ENCODE results near the gene RGL1. TPM values are rescaled to one million over a fixed set of nuclear protein-coding genes. Genes with fewer than 3 reads are reported as not detected.

The RGL1 gene
- total and polyA plus RNA-seq, 9 of the 15 experiments (the other 6 are each of a cell fraction or from before 2014, with no cell fraction given), result under 0.01 to 0.07 (median 0.04) TPM

DNA sequence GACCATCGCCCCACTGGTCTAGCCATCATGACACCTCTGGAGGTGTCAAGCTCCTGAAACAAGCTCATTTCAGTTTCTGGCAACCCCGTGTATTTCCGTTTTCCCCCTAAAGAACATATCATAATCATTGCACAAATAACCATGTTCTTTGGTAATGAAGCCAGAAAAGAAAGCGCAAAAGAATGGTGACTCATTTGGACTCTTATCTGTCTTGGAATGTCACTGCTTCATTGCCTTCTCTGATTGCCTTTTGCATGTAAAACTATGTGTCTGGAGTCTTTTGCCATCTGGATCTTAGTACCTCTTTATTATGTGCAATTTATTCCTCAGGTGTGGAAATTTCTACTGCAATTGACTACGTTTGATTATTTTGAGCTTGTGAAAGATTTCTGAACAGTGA lies 122.1 kb downstream of the RGL1 start (continued):
- TF ChIP-seq, protein P1, sequence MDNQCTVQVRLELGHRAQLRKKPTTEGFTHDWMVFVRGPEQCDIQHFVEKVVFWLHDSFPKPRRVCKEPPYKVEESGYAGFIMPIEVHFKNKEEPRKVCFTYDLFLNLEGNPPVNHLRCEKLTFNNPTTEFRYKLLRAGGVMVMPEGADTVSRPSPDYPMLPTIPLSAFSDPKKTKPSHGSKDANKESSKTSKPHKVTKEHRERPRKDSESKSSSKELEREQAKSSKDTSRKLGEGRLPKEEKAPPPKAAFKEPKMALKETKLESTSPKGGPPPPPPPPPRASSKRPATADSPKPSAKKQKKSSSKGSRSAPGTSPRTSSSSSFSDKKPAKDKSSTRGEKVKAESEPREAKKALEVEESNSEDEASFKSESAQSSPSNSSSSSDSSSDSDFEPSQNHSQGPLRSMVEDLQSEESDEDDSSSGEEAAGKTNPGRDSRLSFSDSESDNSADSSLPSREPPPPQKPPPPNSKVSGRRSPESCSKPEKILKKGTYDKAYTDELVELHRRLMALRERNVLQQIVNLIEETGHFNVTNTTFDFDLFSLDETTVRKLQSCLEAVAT (IDR thresholded peaks at IDR 0.05), result no peak
- no peak for TF ChIP-seq ZNF146 (CRISPR knock-in tag; IDR thresholded peaks at IDR 0.05; ENCODE audit: unreplicated experiment)
- no peak for TF ChIP-seq DDX20 (tag; IDR thresholded peaks at IDR 0.05; ENCODE audit: low read depth)
- TF ChIP-seq PHTF2 (CRISPR knock-in tag; IDR thresholded peaks at IDR 0.05), result no peak
- TF ChIP-seq ZNF655 (CRISPR knock-in tag; IDR thresholded peaks at IDR 0.05), result no peak
- TF ChIP-seq U2AF2 (optimal IDR thresholded peaks at IDR 0.05; ENCODE audit: low read depth, low read length), result no peak
- no peak for TF ChIP-seq XRCC3 (IDR thresholded peaks at IDR 0.05)
- TF ChIP-seq FOXA1 (IDR thresholded peaks at IDR 0.05; ENCODE audit: borderline replicate concordance), result no peak
- TF ChIP-seq MBD2 (IDR thresholded peaks at IDR 0.05; ENCODE audit: borderline replicate concordance, low read depth), result no peak
- TF ChIP-seq KLF6 (CRISPR knock-in tag; IDR thresholded peaks at IDR 0.05; ENCODE audit: borderline replicate concordance), result no peak
- 0 out of 2 replicates have a peak, but pooled peaks have one; percentile 6 for TF ChIP-seq NFE2 (IDR thresholded peaks at IDR 0.05; ENCODE audit: low read depth)
- TF ChIP-seq CBFB (CRISPR knock-in tag; IDR thresholded peaks at IDR 0.05), result no peak
- TF ChIP-seq, protein P2, sequence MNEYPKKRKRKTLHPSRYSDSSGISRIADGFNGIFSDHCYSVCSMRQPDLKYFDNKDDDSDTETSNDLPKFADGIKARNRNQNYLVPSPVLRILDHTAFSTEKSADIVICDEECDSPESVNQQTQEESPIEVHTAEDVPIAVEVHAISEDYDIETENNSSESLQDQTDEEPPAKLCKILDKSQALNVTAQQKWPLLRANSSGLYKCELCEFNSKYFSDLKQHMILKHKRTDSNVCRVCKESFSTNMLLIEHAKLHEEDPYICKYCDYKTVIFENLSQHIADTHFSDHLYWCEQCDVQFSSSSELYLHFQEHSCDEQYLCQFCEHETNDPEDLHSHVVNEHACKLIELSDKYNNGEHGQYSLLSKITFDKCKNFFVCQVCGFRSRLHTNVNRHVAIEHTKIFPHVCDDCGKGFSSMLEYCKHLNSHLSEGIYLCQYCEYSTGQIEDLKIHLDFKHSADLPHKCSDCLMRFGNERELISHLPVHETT (CRISPR knock-in tag; conservative IDR thresholded peaks at IDR 0.05 in 1 of 2, IDR thresholded peaks at IDR 0.05 in 1 of 2), result no peak
- no peak for TF ChIP-seq ZNF436 (CRISPR knock-in tag; IDR thresholded peaks at IDR 0.05)
- peak; percentile 40 to 58; a peak in 2 of 4 replicates for TF ChIP-seq KDM1A (IDR thresholded peaks at IDR 0.05)
- no peak for TF ChIP-seq ZNF23 (CRISPR knock-in tag; IDR thresholded peaks at IDR 0.05)
- no peak for TF ChIP-seq NRF1 (conservative IDR thresholded peaks at IDR 0.05 in 1 of 2, IDR thresholded peaks at IDR 0.05 in 1 of 2)
- TF ChIP-seq ZNF668 (CRISPR knock-in tag; IDR thresholded peaks at IDR 0.05), result no peak
- no peak for TF ChIP-seq CBFA2T2 (conservative IDR thresholded peaks at IDR 0.05)
- peak; percentile 88 for TF ChIP-seq FOSL1 (tag; conservative IDR thresholded peaks at IDR 0.05)
- TF ChIP-seq HDAC3 (IDR thresholded peaks at IDR 0.05; ENCODE audit: borderline replicate concordance, partially characterized antibody), result no peak
- TF ChIP-seq, protein P3, sequence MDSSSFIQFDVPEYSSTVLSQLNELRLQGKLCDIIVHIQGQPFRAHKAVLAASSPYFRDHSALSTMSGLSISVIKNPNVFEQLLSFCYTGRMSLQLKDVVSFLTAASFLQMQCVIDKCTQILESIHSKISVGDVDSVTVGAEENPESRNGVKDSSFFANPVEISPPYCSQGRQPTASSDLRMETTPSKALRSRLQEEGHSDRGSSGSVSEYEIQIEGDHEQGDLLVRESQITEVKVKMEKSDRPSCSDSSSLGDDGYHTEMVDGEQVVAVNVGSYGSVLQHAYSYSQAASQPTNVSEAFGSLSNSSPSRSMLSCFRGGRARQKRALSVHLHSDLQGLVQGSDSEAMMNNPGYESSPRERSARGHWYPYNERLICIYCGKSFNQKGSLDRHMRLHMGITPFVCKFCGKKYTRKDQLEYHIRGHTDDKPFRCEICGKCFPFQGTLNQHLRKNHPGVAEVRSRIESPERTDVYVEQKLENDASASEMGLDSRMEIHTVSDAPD (CRISPR knock-in tag; IDR thresholded peaks at IDR 0.05), result no peak
- TF ChIP-seq RBM39 (optimal IDR thresholded peaks at IDR 0.05; ENCODE audit: low read depth, low read length), result no peak

All from K562 (cell line).